ENCODE results near the gene APCDD1L. TPM values are rescaled to one million over a fixed set of nuclear protein-coding genes. Genes with fewer than 3 reads are reported as not detected.

Gene APCDD1L
- total and polyA plus RNA-seq, 7 donors: 0.22 to 1.9 (median 0.84) TPM; not detected in 1

GRCh38 chr20:58492074-58492718 is 23.0 kb downstream of the APCDD1L start:
- Histone ChIP-seq H3K4me3 (no peak overlapping the region), H3K27ac (no peak overlapping the region), H3K9me3 (no peaks in the 10 kb centered on the region), H3K27me3 (no peaks in the 10 kb centered on the region), H3K36me3 (no peaks in the 10 kb centered on the region), H3K4me1 (no peaks in the 10 kb centered on the region)
- DNase-seq: no peak
- 76 to 87% methylated on average over 7 of the region's 7 CpGs for WGBS, 2 donors
- TF ChIP-seq POLR2A (IDR thresholded peaks at IDR 0.05) (no peak), EP300 (IDR thresholded peaks at IDR 0.05) (no peak), CTCF (IDR thresholded peaks at IDR 0.05) (no peak), POLR2AphosphoS5 (IDR thresholded peaks at IDR 0.05) (no peak)
- intact Hi-C loops (cut with DNase I): no loop called here

- H3K27ac ChIP-seq: no peak overlapping the region
- peaks cover 0 to 8% (median 1%) of the 10 kb centered on the region in 4 donors for H3K9me3 ChIP-seq
- H3K4me1 ChIP-seq: peaks cover 0 to 7% (median 5%) of the 10 kb centered on the region in 4 donors
- TF ChIP-seq POLR2AphosphoS5 (IDR thresholded peaks at IDR 0.05): no peak
- H3K36me3 ChIP-seq: no peaks in the 10 kb centered on the region
- DNase-seq: no peak
- 26 to 44% methylated on average over 1 of the region's 1 CpG for WGBS, 2 donors
- intact Hi-C loops (cut with DNase I): no loop called here
- H3K4me3 ChIP-seq: no peak overlapping the region
- H3K27me3 ChIP-seq: no peaks in the 10 kb centered on the region
Measured at GRCh38 chr20:58486207-58486606, 29.0 kb downstream of the APCDD1L start.

GRCh38 chr20:58485393-58485792 is 29.8 kb downstream of the APCDD1L start:
- Histone ChIP-seq H3K9me3 (peaks cover 0 to 8% (median 1%) of the 10 kb centered on the region in 4 donors), H3K4me3 (no peak overlapping the region), H3K27me3 (no peaks in the 10 kb centered on the region), H3K27ac (no peak overlapping the region), H3K36me3 (no peaks in the 10 kb centered on the region), H3K4me1 (peaks cover 0 to 15% (median 13%) of the 10 kb centered on the region in 4 donors)
- intact Hi-C loops (cut with DNase I): no loop called here
- TF ChIP-seq POLR2AphosphoS5 (IDR thresholded peaks at IDR 0.05) (no peak), EP300 (IDR thresholded peaks at IDR 0.05) (no peak), POLR2A (IDR thresholded peaks at IDR 0.05) (no peak), CTCF (IDR thresholded peaks at IDR 0.05) (no peak)
- 91% methylated on average over 3 of the region's 3 CpGs for WGBS, 2 donors
- DNase-seq: no peak

- H3K9me3 ChIP-seq: peaks cover 0 to 8% (median 1%) of the 10 kb centered on the region in 4 donors
- intact Hi-C loops (cut with DNase I): loop anchor here (5.0 kb wide), 1 partner anchor 89 kb away; no protein-coding TSS in a partner anchor
- no peaks in the 10 kb centered on the region for H3K36me3 ChIP-seq
- H3K4me3 ChIP-seq: no peak overlapping the region
- no peaks in the 10 kb centered on the region for H3K27me3 ChIP-seq
- DNase-seq: no peak
- H3K4me1 ChIP-seq: peaks cover 0 to 23% (median 22%) of the 10 kb centered on the region in 4 donors
- 92% methylated on average over 6 of the region's 6 CpGs for WGBS, 2 donors
- no peak overlapping the region for H3K27ac ChIP-seq
- TF ChIP-seq EP300 (IDR thresholded peaks at IDR 0.05) (no peak), POLR2A (IDR thresholded peaks at IDR 0.05) (no peak), POLR2AphosphoS5 (IDR thresholded peaks at IDR 0.05) (no peak), CTCF (IDR thresholded peaks at IDR 0.05) (no peak)
Measured at GRCh38 chr20:58483470-58483869, 31.7 kb downstream of the APCDD1L start.

GRCh38 chr20:58483051-58483450 is 32.1 kb downstream of the APCDD1L start:
- Histone ChIP-seq H3K27me3 (no peaks in the 10 kb centered on the region), H3K4me1 (peaks cover 0 to 23% (median 22%) of the 10 kb centered on the region in 4 donors), H3K4me3 (no peak overlapping the region), H3K9me3 (peaks cover 0 to 8% (median 3%) of the 10 kb centered on the region in 4 donors), H3K27ac (no peak overlapping the region), H3K36me3 (no peaks in the 10 kb centered on the region)
- TF ChIP-seq POLR2AphosphoS5 (IDR thresholded peaks at IDR 0.05): no peak
- no peak for TF ChIP-seq CTCF (IDR thresholded peaks at IDR 0.05)
- no peak for TF ChIP-seq POLR2A (IDR thresholded peaks at IDR 0.05)
- no peak for TF ChIP-seq EP300 (IDR thresholded peaks at IDR 0.05)
- 83 to 91% methylated on average over 5 of the region's 5 CpGs for WGBS, 2 donors
- intact Hi-C loops (cut with DNase I): loop anchor here (5.0 kb wide), 1 partner anchor 89 kb away; no protein-coding TSS in a partner anchor
- DNase-seq: no peak

Measured in sigmoid colon (tissue), 7 donors.